Activated naive CD4-positive, alpha-beta T cell (primary cell): ENCODE results near the gene OPN4.
"Not testable (repeated sequence)": the region's sequence is repeated elsewhere in the genome, so short reads cannot be mapped to it uniquely, and the experiment has no call there.

Source experiments
- DNase-seq, 4 experiments: peaks; one replicate each; lab custom pipeline; 2025; lab: John Stamatoyannopoulos, UW

Gene OPN4, protein sequence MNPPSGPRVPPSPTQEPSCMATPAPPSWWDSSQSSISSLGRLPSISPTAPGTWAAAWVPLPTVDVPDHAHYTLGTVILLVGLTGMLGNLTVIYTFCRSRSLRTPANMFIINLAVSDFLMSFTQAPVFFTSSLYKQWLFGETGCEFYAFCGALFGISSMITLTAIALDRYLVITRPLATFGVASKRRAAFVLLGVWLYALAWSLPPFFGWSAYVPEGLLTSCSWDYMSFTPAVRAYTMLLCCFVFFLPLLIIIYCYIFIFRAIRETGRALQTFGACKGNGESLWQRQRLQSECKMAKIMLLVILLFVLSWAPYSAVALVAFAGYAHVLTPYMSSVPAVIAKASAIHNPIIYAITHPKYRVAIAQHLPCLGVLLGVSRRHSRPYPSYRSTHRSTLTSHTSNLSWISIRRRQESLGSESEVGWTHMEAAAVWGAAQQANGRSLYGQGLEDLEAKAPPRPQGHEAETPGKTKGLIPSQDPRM

DNA sequence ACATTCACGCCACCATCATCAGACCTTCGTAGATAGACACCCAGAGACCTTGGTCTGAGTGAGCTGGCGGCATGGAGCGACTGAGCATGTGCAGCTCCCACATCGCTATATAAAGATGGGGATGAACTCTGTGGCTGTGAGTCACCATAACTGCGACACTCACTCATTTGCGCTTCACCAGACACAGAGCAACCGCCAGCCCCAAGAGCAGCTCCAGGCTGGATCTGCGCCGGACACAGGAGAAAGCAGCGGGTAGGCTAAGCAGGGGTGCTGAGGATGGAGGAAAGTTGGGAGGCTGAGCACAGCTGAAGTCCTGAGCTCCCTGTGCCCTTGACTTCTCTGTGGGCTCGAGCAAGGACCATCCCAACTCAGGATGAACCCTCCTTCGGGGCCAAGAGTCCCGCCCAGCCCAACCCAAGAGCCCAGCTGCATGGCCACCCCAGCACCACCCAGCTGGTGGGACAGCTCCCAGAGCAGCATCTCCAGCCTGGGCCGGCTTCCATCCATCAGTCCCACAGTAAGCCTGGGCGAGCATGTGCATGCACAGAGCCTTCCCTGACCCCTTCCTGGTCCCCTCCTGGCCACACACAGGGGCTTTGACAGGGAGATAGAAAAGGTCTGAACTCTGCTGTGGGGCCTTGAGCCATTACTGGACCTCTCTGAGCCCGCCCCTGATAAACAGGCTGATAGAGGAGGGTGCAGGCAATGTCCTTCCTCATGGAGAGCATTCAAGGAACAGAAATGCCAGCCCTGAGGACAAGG is at the start of gene OPN4:
Gene OPN4 (plus strand): TSS at position 137 of the 762 bp plus-strand sequence. CDS start 237 bp downstream, at position 374.
- DNase-seq = no peak

- DNase-seq = no peak
Observed at GRCh38 chr10:86607674-86608073, 46.7 kb upstream of the OPN4 start.

DNA sequence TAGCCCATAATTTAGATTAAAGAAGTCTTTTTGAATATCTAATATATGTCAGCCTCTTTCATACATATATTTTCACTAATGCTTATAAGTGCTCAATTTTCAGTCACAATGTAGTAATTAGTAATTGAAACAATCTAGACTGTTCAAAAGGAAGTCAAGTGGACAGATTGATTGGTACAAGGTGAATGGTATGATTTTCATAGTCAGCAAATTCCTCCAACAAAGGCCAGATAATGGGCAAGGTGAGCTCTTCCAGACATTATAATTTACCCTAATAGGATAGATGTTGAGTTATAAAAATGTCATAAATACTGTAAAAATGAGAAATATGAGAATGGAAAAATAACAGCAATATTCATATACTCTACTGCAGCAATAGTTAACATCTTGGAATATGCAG is 44.4 kb upstream of the OPN4 start:
- DNase-seq = no peak

GRCh38 chr10:86611386-86611785 is 43.0 kb upstream of the OPN4 start:
- no peak for DNase-seq

DNA sequence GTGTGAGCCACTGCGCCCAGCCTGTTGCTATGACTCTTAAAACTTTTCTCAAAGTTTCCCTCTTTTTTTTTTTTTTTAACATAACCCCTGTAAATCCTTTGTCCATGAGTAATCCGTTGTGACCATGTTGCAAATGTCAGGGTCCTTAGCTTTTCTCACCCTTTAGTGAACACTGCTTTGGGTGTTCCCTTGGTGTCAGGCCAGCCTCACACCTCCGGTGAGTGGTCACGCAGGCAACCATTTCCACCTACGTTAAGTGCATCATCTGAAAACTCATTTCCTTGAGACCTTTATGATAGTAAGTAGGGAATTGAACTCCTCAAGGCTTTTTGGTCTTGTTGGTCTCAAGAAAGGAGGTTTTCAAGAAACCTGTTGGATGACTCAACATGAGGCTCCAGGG is 41.3 kb upstream of the OPN4 start:
- DNase-seq = no peak

- no peak for DNase-seq
Observed at GRCh38 chr10:86613905-86614304, 40.4 kb upstream of the OPN4 start.

DNA sequence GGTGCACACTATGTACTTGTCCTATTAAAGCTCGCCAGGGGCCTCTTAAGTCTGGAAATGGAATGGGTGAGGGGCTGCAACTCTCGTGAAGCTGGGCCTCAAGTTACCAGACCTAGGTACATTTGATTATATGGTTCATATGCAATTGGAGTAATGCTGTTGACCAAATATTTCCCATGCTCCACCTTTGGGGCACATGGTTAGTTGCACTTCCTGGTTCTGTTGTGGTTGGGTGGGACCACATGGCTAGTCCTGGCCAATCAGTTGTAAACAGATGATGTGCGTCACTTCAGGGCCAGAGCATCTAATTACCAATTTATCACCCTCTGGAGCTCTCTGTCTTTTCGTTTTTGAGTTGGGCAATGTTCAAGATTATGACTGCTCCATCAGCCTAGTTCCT is 39.5 kb upstream of the OPN4 start:
- DNase-seq = no peak

- DNase-seq = not testable (repeated sequence)
Observed at GRCh38 chr10:86617278-86617677, 37.1 kb upstream of the OPN4 start.

DNA sequence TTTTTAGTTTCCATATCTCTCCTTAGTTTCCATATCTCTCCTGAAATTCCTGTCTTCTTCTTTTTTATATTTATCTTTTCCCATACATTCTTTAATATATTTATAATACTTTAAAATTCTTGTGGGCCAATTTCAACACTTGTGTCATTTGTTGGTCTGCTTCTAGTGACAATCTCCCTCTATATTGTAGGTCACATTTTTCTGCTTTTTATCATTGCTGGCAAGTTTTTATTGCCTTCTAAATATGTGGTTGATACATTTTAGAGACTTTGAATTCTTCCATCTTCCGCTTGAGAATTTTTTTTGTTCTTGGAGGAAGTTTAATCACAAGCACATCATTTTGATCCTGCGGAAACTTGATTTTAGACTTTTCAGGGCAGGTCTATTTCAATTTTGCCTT is 26.0 kb upstream of the OPN4 start:
- DNase-seq = no peak

DNA sequence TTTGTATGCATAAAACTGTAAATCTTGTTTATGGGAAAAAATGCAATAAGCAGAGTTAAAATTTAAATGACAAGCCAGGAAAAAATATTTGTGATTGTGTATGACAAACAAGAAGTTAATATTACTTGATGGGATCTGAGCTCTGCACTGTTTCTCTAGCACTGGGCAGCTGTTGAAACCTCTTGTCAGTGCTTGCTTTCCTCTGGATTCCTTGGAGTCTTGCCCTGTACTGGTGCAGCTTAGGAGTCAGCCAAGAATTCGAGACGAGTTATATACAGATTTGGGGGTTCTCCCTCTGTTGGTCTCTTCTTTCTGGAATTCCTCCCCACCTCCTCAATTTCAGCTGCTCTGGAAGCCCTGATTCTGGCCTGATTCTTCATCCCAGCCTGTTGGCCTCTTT is 24.3 kb upstream of the OPN4 start:
- DNase-seq = no peak

GRCh38 chr10:86632009-86632800 is 22.1 kb upstream of the OPN4 start:
- DNase-seq = no peak

- no peak for DNase-seq
Observed at GRCh38 chr10:86632951-86633350, 21.4 kb upstream of the OPN4 start.

DNA sequence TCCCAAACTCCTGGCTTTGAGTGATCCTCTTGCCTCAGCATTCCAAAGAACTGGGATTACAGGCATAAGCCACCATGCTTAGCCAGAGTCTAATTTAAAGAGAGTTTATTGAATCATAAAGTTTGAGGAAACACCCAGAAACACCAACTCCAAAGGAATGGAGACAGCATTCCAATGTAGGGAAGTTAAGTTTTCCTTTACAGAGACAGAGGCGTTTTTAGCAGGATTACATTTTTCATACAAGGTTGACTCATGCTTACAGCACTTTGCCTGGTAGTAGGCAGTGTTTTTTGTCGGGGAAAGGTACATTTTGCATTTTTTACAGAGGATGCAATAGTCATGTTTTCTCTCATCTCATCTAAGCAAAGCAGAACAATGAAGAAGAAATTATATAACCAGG is 18.9 kb upstream of the OPN4 start:
- no peak for DNase-seq

- no peak for DNase-seq
Observed at GRCh38 chr10:86636311-86636710, 18.0 kb upstream of the OPN4 start.

DNA sequence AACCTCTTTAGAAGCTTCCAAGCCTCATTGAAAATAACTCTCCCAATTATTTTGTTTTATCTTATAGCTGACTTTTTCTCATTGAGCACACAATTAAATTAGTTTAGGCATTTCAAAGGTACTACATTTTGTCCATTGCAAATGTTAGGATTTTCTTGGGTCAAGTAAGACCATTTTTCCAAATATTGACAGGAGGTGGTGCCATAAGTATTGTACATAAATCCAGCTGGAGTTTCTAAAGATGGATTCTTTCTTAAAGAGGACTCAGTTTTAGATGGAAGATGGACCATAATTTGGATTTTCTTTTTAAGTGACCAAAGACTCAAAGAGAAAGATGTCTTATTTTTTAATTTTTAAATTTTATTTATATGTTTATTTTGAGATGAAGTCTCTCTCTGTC is 12.3 kb upstream of the OPN4 start:
- DNase-seq = no peak

DNA sequence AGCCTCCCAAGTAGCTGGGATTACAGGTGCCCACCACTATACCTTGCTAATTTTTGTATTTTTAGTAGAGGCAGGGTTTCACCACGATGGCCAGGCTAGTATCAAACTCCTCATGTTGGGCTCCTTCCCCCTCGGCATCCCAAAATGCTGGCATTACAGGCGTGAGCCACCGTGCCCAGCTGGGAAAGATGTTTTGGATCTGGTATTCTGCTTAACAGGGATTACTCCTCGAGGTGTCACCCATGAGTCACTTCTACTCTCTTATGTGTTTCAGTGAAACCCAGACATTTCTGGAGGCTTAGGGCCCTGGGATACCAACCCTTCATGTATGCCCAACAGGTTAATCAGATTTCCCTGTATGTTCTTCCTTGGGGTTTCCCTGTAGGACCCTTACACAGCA is 11.8 kb upstream of the OPN4 start:
- DNase-seq = no peak

- DNase-seq = no peak
Observed at GRCh38 chr10:86644152-86644793, 10.1 kb upstream of the OPN4 start.

- no peak for DNase-seq
Observed at GRCh38 chr10:86644794-86645445, 9.4 kb upstream of the OPN4 start.

- DNase-seq = not testable (repeated sequence)
Observed at GRCh38 chr10:86645621-86646165, 8.7 kb upstream of the OPN4 start.

DNA sequence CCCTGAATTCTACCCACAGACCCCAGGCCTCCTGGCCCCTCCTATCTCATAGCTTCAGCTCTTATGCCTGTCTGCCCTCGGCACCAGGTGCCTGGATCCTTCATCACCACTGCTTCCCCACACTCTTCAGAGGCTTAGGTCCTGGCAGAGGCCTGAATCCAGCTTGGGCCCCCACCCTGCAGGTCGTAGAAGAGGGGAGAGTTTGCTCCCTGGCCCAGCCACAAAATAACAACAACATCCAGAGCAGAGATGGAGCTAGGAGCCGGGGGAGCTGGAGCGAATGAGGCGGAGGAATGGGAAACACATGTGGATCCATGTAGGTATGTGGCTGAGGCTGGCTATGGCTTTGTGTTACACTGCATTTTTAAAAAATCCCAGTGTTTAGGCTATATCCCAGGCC is 7.8 kb upstream of the OPN4 start:
- no peak for DNase-seq

GRCh38 chr10:86646933-86647332 is 7.4 kb upstream of the OPN4 start:
- DNase-seq = no peak
